HAP-1 (cell line): ENCODE data around the gene OR2T10.
"Not testable (repeated sequence)": the region's sequence is repeated elsewhere in the genome, so short reads cannot be mapped to it uniquely, and the experiment has no call there.

ENCODE experiments used
- DNase-seq, 2 experiments: peaks; one replicate each; pipeline ENCODE4 v3.0.0-alpha.2; 2016 to 2020; ENCODE audit warnings: low spot score in 2 of 2
- H3K27me3 ChIP-seq: fragments of 250-450 bp; sonication (Bioruptor Pico); 2 replicates; pipeline ENCODE4 v1.5.1; 2020; ENCODE audit warnings: low read depth, mild to moderate bottlenecking, moderate library complexity
- H3K36me3 ChIP-seq: fragments of 250-450 bp; sonication (Bioruptor Pico); replicated peaks from 2 replicates; pipeline ENCODE4 v1.5.1; 2020; ENCODE audit warnings: mild to moderate bottlenecking
- H3K4me1 ChIP-seq: fragments of 250-450 bp; sonication (Bioruptor Pico); 2 replicates; pipeline ENCODE4 v1.5.1; 2020; ENCODE audit warnings: mild to moderate bottlenecking
- H3K4me3 ChIP-seq: fragments of 250-450 bp; sonication (Bioruptor Pico); 2 replicates; pipeline ENCODE4 v1.5.1; 2020; ENCODE audit warnings: mild to moderate bottlenecking, moderate library complexity
- H3K9me3 ChIP-seq: fragments of 250-450 bp; sonication (Bioruptor Pico); 2 replicates; pipeline ENCODE4 v1.5.1; 2020; ENCODE audit warnings: mild to moderate bottlenecking, moderate library complexity
- in situ Hi-C: fragments of 300-500 bp; cut with MboI; formaldehyde crosslinking; loops from 3 replicates; pipeline ENCODE4 v1.14.3; 2020; ENCODE audit warnings: low sequenced_read_pairs, inconsistent platforms, mixed read lengths

The OR2T10 gene

DNA sequence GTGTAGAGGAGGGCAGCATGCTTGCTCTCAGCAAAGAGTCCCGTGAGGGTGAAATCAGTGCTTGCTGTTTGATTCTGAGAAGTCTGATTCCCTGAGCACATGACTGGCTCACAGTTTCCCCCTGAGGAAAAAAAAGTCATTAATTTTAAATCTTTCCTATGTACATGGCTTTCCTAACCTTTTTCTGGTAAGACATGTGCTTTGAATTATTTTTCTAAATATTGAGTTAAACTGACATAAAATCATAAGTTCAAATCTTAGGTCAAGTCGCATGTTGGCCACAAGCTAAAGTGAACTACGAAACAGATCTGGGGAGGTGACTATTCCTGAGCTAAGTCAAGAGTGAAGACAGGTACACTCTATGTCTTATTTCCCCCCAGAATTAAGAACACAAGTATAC lies 22.8 kb downstream of the OR2T10 start, which contains the start of gene OR2T34:
Gene OR2T34 (minus strand): TSS at position 101 of the 400 bp plus-strand sequence. CDS start 0 bp downstream, at position 101.
- H3K4me3 ChIP-seq, result not testable (repeated sequence)

GRCh38 chr1:248573856-248574255 lies 23.6 kb downstream of the OR2T10 start:
- in situ Hi-C loops, H3K27me3 ChIP-seq, H3K4me3 ChIP-seq, H3K9me3 ChIP-seq, H3K36me3 ChIP-seq, H3K4me1 ChIP-seq, DNase-seq: not testable (repeated sequence)

More for the DNA sequence above, 22.8 kb downstream of the OR2T10 start, which contains the start of gene OR2T34:
- H3K4me1 ChIP-seq, H3K27me3 ChIP-seq, H3K9me3 ChIP-seq, DNase-seq, H3K36me3 ChIP-seq, in situ Hi-C loops: not testable (repeated sequence)

- H3K27me3 ChIP-seq, H3K4me3 ChIP-seq, H3K9me3 ChIP-seq, in situ Hi-C loops, H3K4me1 ChIP-seq, DNase-seq, H3K36me3 ChIP-seq: not testable (repeated sequence)
Measured at GRCh38 chr1:248572049-248572448, 25.5 kb downstream of the OR2T10 start.

DNA sequence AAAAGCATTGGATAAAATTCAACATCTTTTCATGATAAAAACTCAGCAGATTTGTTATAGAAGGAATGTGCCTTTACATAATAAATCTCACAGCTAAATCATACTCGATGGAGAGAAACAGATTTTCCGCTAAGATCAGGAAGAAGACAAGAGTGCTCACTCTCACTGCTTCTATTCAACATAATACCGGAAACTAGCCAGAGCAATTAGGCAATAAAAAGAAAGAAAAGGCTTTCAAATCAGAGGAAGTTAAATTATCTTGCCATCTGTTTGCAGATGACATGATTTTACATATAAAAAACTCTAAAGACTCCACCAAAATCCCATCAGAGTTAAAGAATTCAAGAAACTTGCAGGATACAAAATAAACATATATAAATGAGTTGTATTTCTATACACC lies 26.7 kb downstream of the OR2T10 start:
- H3K36me3 ChIP-seq, H3K9me3 ChIP-seq, DNase-seq, H3K27me3 ChIP-seq, H3K4me1 ChIP-seq, in situ Hi-C loops, H3K4me3 ChIP-seq: not testable (repeated sequence)

DNA sequence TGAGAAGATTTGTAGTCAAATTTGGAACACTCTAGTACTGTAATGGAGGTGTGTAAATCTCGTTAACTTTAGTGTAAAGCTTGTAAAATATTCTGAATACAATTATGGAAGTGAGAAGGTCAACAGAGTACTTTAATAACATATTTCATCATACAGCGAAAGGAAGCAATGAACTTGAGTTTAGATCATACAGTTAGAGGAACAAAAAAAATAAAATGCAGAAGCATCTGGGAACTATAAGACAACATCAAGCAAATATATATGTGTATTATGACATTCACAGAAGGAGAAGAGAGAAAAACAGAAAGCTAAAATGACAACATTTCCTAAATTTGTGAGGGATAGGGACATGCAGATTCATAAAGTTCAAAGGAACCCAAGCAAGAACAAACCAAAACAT lies 28.5 kb downstream of the OR2T10 start:
- H3K9me3 ChIP-seq, H3K36me3 ChIP-seq, DNase-seq, H3K27me3 ChIP-seq, in situ Hi-C loops, H3K4me3 ChIP-seq, H3K4me1 ChIP-seq: not testable (repeated sequence)

GRCh38 chr1:248565530-248566373 lies 31.7 kb downstream of the OR2T10 start:
- H3K27me3 ChIP-seq, in situ Hi-C loops, H3K36me3 ChIP-seq, H3K4me1 ChIP-seq, H3K9me3 ChIP-seq, H3K4me3 ChIP-seq, DNase-seq: not testable (repeated sequence)

DNA sequence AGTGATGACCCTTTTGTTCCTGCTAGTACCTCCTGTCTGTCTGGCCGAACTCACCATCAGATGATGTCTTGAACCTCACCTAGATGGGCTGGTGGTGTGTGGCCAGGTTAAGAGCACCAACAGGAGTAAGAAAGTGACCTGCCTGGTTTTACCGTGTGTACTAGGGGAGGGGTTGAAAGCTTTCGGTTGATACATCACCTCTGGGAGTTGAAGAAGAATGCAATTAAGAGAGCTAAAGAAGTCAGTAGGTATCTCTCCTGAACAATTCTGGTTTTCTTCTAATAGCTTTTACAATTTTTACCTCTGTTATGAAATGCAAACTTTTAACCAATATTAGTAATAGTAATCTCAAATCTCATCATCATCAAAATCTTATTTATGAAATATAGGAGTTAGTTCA lies 34.8 kb downstream of the OR2T10 start, which contains the start of gene OR2T29:
Gene OR2T29 (minus strand): TSS at position 101 of the 400 bp plus-strand sequence. CDS start 3,281 bp downstream, outside the sequence.
- H3K36me3 ChIP-seq, DNase-seq, in situ Hi-C loops, H3K4me1 ChIP-seq, H3K27me3 ChIP-seq, H3K4me3 ChIP-seq, H3K9me3 ChIP-seq: not testable (repeated sequence)

DNA sequence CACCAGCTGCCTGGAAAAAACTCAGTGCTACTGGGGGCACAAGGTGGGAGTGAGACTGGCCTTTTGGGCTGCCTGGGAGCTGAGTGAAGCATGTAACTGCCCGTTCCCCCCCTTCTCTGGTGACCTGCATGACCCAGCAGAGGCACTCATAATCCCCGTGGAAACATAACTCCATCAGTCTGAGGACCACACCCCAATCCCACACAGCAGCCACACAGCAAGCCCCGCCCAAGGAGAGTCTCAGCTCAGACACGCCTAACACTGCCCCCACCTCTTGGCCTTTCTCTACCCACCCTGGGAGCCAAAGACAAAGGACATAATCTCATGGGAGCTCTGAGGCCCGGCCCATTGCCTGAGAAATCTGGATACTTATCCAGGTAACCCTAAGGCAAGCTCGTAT lies 46.5 kb downstream of the OR2T10 start:
- DNase-seq, H3K27me3 ChIP-seq, H3K4me1 ChIP-seq, H3K36me3 ChIP-seq, H3K4me3 ChIP-seq, in situ Hi-C loops, H3K9me3 ChIP-seq: not testable (repeated sequence)

- H3K4me1 ChIP-seq, H3K9me3 ChIP-seq, DNase-seq, H3K4me3 ChIP-seq, H3K36me3 ChIP-seq, in situ Hi-C loops, H3K27me3 ChIP-seq: not testable (repeated sequence)
Measured at GRCh38 chr1:248547383-248547782, 50.1 kb downstream of the OR2T10 start.
